ENCODE measurements around the gene TGFBR2. TPM values are rescaled to one million over a fixed set of nuclear protein-coding genes. Genes with fewer than 3 reads are reported as not detected.

Gene TGFBR2
- total RNA-seq, 2 donors from 2014 or later = 6.0 to 9.6 TPM

- Mint-ChIP-seq H3K4me3 (no peak overlapping the region), H3K4me1 (peaks cover 22% of the 10 kb centered on the region), H3K36me3 (ENCODE audit: low read depth) (peaks cover 18% of the 10 kb centered on the region), H3K27me3 (ENCODE audit: insufficient read depth) (no peaks in the 10 kb centered on the region), H3K9me3 (no peaks in the 10 kb centered on the region), H3K27ac (no peak overlapping the region)
- DNase-seq = no peak
- Histone ChIP-seq H3K4me1 (ENCODE audit: control insufficient read depth, insufficient read depth, low read length) (peaks cover 5% of the 10 kb centered on the region), H3K36me3 (ENCODE audit: control insufficient read depth, insufficient read depth, low read length) (peaks cover 28% of the 10 kb centered on the region), H3K9me3 (ENCODE audit: control insufficient read depth, low read length) (no peaks in the 10 kb centered on the region), H3K27me3 (ENCODE audit: control insufficient read depth, insufficient read depth, low read length, poor library complexity, severe bottlenecking) (no peaks in the 10 kb centered on the region), H3K9ac (ENCODE audit: extremely low read depth, low read length, poor library complexity, severe bottlenecking) (no peak overlapping the region), H3K4me3 (ENCODE audit: low read length) (no peak overlapping the region), H3K27ac (ENCODE audit: low read depth, low read length) (no peak overlapping the region)
- WGBS, 2 experiments (ENCODE audit: insufficient coverage in 1 of 2, insufficient read length in 1 of 2) = 95 to 100% methylated on average over 4 to 6 of the region's 6 CpGs
- TF ChIP-seq, protein P1, sequence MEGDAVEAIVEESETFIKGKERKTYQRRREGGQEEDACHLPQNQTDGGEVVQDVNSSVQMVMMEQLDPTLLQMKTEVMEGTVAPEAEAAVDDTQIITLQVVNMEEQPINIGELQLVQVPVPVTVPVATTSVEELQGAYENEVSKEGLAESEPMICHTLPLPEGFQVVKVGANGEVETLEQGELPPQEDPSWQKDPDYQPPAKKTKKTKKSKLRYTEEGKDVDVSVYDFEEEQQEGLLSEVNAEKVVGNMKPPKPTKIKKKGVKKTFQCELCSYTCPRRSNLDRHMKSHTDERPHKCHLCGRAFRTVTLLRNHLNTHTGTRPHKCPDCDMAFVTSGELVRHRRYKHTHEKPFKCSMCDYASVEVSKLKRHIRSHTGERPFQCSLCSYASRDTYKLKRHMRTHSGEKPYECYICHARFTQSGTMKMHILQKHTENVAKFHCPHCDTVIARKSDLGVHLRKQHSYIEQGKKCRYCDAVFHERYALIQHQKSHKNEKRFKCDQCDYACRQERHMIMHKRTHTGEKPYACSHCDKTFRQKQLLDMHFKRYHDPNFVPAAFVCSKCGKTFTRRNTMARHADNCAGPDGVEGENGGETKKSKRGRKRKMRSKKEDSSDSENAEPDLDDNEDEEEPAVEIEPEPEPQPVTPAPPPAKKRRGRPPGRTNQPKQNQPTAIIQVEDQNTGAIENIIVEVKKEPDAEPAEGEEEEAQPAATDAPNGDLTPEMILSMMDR (conservative IDR thresholded peaks at IDR 0.05) = no peak
Measured at GRCh38 chr3:30695302-30696061, 89.1 kb downstream of the TGFBR2 start.

GRCh38 chr3:30696403-30696819, 90.0 kb downstream of the TGFBR2 start:
- Histone ChIP-seq H3K4me1 (ENCODE audit: control insufficient read depth, insufficient read depth, low read length) (peaks cover 5% of the 10 kb centered on the region), H3K27me3 (ENCODE audit: control insufficient read depth, insufficient read depth, low read length, poor library complexity, severe bottlenecking) (no peaks in the 10 kb centered on the region), H3K9me3 (ENCODE audit: control insufficient read depth, low read length) (no peaks in the 10 kb centered on the region), H3K4me3 (ENCODE audit: low read length) (no peak overlapping the region), H3K27ac (ENCODE audit: low read depth, low read length) (no peak overlapping the region), H3K9ac (ENCODE audit: extremely low read depth, low read length, poor library complexity, severe bottlenecking) (no peak overlapping the region), H3K36me3 (ENCODE audit: control insufficient read depth, insufficient read depth, low read length) (peaks cover 21% of the 10 kb centered on the region)
- no peak for DNase-seq
- H3K4me1 Mint-ChIP-seq = peaks cover 22% of the 10 kb centered on the region
- no peak overlapping the region for H3K4me3 Mint-ChIP-seq
- H3K27me3 Mint-ChIP-seq (ENCODE audit: insufficient read depth) = no peaks in the 10 kb centered on the region
- TF ChIP-seq, protein P1 (conservative IDR thresholded peaks at IDR 0.05) = no peak
- 78 to 88% methylated on average over 1 to 3 of the region's 3 CpGs for WGBS, 2 experiments (ENCODE audit: insufficient coverage in 1 of 2, insufficient read length in 1 of 2)
- H3K36me3 Mint-ChIP-seq (ENCODE audit: low read depth) = peaks cover 19% of the 10 kb centered on the region
- H3K27ac Mint-ChIP-seq = no peak overlapping the region
- H3K9me3 Mint-ChIP-seq = no peaks in the 10 kb centered on the region

- WGBS, 2 experiments (ENCODE audit: insufficient coverage in 1 of 2, insufficient read length in 1 of 2) = 92 to 94% methylated on average over 2 of the region's 2 CpGs
- Histone ChIP-seq H3K4me1 (ENCODE audit: control insufficient read depth, insufficient read depth, low read length) (peaks cover 5% of the 10 kb centered on the region), H3K4me3 (ENCODE audit: low read length) (no peak overlapping the region), H3K9me3 (ENCODE audit: control insufficient read depth, low read length) (peaks cover 4% of the 10 kb centered on the region), H3K9ac (ENCODE audit: extremely low read depth, low read length, poor library complexity, severe bottlenecking) (no peak overlapping the region), H3K27me3 (ENCODE audit: control insufficient read depth, insufficient read depth, low read length, poor library complexity, severe bottlenecking) (no peaks in the 10 kb centered on the region), H3K27ac (ENCODE audit: low read depth, low read length) (no peak overlapping the region), H3K36me3 (ENCODE audit: control insufficient read depth, insufficient read depth, low read length) (peaks cover 21% of the 10 kb centered on the region)
- Mint-ChIP-seq H3K4me3 (no peak overlapping the region), H3K27me3 (ENCODE audit: insufficient read depth) (no peaks in the 10 kb centered on the region), H3K27ac (no peak overlapping the region), H3K9me3 (no peaks in the 10 kb centered on the region), H3K36me3 (ENCODE audit: low read depth) (peaks cover 20% of the 10 kb centered on the region), H3K4me1 (peaks cover 22% of the 10 kb centered on the region)
- DNase-seq = no peak
- TF ChIP-seq, protein P1 (conservative IDR thresholded peaks at IDR 0.05) = no peak
Measured at GRCh38 chr3:30696896-30697295, 90.5 kb downstream of the TGFBR2 start.

Data from endodermal cell (in vitro differentiated cells).